Measurements from ENCODE around the gene DHX8.

DNA sequence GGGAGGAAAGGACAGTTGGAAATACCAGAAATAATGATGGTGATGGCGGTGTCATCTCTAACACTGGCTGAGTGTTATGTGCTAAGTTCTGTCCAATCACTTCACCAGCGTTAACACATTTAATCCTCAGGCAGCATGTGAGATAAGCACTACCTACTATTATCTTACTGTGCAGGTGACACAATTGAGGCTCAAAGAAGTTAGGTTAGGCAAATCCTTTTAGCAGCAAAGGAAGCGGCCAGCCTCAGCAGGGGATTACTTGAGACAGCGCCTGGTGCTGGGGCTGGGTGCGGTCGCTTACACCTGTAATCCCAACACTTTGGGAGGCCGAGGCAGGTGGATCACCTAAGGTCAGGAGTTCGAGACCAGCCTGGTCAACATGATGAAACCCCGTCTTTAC, 18.7 kb upstream of the DHX8 start:
- TF ChIP-seq ZNF207 (IDR thresholded peaks at IDR 0.05; ENCODE audit: borderline replicate concordance) (no peak), ZNF274 (IDR thresholded peaks at IDR 0.05; ENCODE audit: insufficient read depth, insufficient read length) (no peak), FOXM1 (IDR thresholded peaks at IDR 0.05; ENCODE audit: low read depth, low read length) (no peak), EP300 (IDR thresholded peaks at IDR 0.05; ENCODE audit: borderline replicate concordance in 1 of 2, control insufficient read depth in 1 of 2, low read depth in 2 of 2, low read length in 2 of 2) (no peak), SP1 (IDR thresholded peaks at IDR 0.05; ENCODE audit: low read depth, low read length) (no peak), DPF2 (IDR thresholded peaks at IDR 0.05) (no peak), ZNF24 (IDR thresholded peaks at IDR 0.05) (no peak)
- TF ChIP-seq, protein P1, sequence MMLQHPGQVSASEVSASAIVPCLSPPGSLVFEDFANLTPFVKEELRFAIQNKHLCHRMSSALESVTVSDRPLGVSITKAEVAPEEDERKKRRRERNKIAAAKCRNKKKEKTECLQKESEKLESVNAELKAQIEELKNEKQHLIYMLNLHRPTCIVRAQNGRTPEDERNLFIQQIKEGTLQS (IDR thresholded peaks at IDR 0.05; ENCODE audit: borderline replicate concordance, extremely low read depth, low read depth, low read length): no peak
- TF ChIP-seq, protein P2, sequence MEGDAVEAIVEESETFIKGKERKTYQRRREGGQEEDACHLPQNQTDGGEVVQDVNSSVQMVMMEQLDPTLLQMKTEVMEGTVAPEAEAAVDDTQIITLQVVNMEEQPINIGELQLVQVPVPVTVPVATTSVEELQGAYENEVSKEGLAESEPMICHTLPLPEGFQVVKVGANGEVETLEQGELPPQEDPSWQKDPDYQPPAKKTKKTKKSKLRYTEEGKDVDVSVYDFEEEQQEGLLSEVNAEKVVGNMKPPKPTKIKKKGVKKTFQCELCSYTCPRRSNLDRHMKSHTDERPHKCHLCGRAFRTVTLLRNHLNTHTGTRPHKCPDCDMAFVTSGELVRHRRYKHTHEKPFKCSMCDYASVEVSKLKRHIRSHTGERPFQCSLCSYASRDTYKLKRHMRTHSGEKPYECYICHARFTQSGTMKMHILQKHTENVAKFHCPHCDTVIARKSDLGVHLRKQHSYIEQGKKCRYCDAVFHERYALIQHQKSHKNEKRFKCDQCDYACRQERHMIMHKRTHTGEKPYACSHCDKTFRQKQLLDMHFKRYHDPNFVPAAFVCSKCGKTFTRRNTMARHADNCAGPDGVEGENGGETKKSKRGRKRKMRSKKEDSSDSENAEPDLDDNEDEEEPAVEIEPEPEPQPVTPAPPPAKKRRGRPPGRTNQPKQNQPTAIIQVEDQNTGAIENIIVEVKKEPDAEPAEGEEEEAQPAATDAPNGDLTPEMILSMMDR (IDR thresholded peaks at IDR 0.05 in 2 of 3, conservative IDR thresholded peaks at IDR 0.05 in 1 of 3; ENCODE audit: control insufficient read depth in 2 of 3, extremely low read depth in 1 of 3, insufficient read depth in 1 of 3, low read depth in 3 of 3, low read length in 3 of 3): no peak
- TF ChIP-seq, protein P3, sequence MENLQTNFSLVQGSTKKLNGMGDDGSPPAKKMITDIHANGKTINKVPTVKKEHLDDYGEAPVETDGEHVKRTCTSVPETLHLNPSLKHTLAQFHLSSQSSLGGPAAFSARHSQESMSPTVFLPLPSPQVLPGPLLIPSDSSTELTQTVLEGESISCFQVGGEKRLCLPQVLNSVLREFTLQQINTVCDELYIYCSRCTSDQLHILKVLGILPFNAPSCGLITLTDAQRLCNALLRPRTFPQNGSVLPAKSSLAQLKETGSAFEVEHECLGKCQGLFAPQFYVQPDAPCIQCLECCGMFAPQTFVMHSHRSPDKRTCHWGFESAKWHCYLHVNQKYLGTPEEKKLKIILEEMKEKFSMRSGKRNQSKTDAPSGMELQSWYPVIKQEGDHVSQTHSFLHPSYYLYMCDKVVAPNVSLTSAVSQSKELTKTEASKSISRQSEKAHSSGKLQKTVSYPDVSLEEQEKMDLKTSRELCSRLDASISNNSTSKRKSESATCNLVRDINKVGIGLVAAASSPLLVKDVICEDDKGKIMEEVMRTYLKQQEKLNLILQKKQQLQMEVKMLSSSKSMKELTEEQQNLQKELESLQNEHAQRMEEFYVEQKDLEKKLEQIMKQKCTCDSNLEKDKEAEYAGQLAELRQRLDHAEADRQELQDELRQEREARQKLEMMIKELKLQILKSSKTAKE (IDR thresholded peaks at IDR 0.05; ENCODE audit: low read depth, poor library complexity, severe bottlenecking): no peak
- TF ChIP-seq, protein P4, sequence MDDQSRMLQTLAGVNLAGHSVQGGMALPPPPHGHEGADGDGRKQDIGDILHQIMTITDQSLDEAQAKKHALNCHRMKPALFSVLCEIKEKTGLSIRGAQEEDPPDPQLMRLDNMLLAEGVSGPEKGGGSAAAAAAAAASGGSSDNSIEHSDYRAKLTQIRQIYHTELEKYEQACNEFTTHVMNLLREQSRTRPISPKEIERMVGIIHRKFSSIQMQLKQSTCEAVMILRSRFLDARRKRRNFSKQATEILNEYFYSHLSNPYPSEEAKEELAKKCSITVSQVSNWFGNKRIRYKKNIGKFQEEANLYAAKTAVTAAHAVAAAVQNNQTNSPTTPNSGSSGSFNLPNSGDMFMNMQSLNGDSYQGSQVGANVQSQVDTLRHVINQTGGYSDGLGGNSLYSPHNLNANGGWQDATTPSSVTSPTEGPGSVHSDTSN (IDR thresholded peaks at IDR 0.05; ENCODE audit: insufficient replicate concordance, low read depth, low read length): no peak
- TF ChIP-seq, protein P5, sequence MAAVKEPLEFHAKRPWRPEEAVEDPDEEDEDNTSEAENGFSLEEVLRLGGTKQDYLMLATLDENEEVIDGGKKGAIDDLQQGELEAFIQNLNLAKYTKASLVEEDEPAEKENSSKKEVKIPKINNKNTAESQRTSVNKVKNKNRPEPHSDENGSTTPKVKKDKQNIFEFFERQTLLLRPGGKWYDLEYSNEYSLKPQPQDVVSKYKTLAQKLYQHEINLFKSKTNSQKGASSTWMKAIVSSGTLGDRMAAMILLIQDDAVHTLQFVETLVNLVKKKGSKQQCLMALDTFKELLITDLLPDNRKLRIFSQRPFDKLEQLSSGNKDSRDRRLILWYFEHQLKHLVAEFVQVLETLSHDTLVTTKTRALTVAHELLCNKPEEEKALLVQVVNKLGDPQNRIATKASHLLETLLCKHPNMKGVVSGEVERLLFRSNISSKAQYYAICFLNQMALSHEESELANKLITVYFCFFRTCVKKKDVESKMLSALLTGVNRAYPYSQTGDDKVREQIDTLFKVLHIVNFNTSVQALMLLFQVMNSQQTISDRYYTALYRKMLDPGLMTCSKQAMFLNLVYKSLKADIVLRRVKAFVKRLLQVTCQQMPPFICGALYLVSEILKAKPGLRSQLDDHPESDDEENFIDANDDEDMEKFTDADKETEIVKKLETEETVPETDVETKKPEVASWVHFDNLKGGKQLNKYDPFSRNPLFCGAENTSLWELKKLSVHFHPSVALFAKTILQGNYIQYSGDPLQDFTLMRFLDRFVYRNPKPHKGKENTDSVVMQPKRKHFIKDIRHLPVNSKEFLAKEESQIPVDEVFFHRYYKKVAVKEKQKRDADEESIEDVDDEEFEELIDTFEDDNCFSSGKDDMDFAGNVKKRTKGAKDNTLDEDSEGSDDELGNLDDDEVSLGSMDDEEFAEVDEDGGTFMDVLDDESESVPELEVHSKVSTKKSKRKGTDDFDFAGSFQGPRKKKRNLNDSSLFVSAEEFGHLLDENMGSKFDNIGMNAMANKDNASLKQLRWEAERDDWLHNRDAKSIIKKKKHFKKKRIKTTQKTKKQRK (IDR thresholded peaks at IDR 0.05; ENCODE audit: low read depth, low read length): no peak
